Urothelium cell line (cell line): ENCODE measurements around the gene XKR8.

Experiments
- DNase-seq: peaks from one replicate; pipeline ENCODE4 v3.0.0; 2011; ENCODE audit warnings: low spot score, mixed read lengths
- FAIRE-seq: peaks from 2 replicates; lab custom pipeline; 2011; peaks lifted over from hg19 to GRCh38; lab: Jason Lieb, UNC

The XKR8 gene

GRCh38 chr1:27954186-27954585 is 5.6 kb upstream of the XKR8 start:
- DNase-seq, result no peak
- no peak for FAIRE-seq

- no peak for FAIRE-seq
- no peak for DNase-seq
Observed at GRCh38 chr1:27955076-27955475, 4.7 kb upstream of the XKR8 start.

GRCh38 chr1:27956761-27957160 is 3.0 kb upstream of the XKR8 start:
- no peak for DNase-seq
- no peak for FAIRE-seq

- FAIRE-seq, result no peak
Observed at GRCh38 chr1:27957655-27958054, 2.1 kb upstream of the XKR8 start.

GRCh38 chr1:27958513-27958912 is 1.3 kb upstream of the XKR8 start:
- DNase-seq (no peak), FAIRE-seq (peak; percentile 9)

More at GRCh38 chr1:27957655-27958054, 2.1 kb upstream of the XKR8 start:
- no peak for DNase-seq

- DNase-seq (no peak), FAIRE-seq (no peak)
Observed at GRCh38 chr1:27960762-27961645, 1.2 kb downstream of the XKR8 start.

- DNase-seq, result no peak
- no peak for FAIRE-seq
Observed at GRCh38 chr1:27961646-27962221, 2.0 kb downstream of the XKR8 start.

- no peak for DNase-seq
- no peak for FAIRE-seq
Observed at GRCh38 chr1:27963393-27963792, 3.6 kb downstream of the XKR8 start.

GRCh38 chr1:27966402-27967105 is 6.8 kb downstream of the XKR8 start:
- FAIRE-seq, result no peak
- peak; percentile 82 for DNase-seq

GRCh38 chr1:27967106-27967883 is 7.5 kb downstream of the XKR8 start:
- FAIRE-seq (peak; percentile 17), DNase-seq (no peak)

- FAIRE-seq (no peak), DNase-seq (no peak)
Observed at GRCh38 chr1:27967884-27968466, 8.2 kb downstream of the XKR8 start.

GRCh38 chr1:27968692-27969091 is 8.9 kb downstream of the XKR8 start:
- FAIRE-seq (no peak), DNase-seq (peak; percentile 58)

- FAIRE-seq, result no peak
- no peak for DNase-seq
Observed at GRCh38 chr1:27970401-27970800, 10.6 kb downstream of the XKR8 start.

- DNase-seq (no peak), FAIRE-seq (no peak)
Observed at GRCh38 chr1:27971674-27972073, 11.9 kb downstream of the XKR8 start.

- FAIRE-seq, result no peak
- DNase-seq, result no peak
Observed at GRCh38 chr1:27972141-27972540, 12.4 kb downstream of the XKR8 start.

- no peak for DNase-seq
- FAIRE-seq, result no peak
Observed at GRCh38 chr1:27973771-27974416, 14.1 kb downstream of the XKR8 start.

- DNase-seq (no peak), FAIRE-seq (no peak)
Observed at GRCh38 chr1:27974417-27974781, 14.6 kb downstream of the XKR8 start.

GRCh38 chr1:27979151-27979858 is 19.5 kb downstream of the XKR8 start:
- DNase-seq, result no peak
- no peak for FAIRE-seq

- DNase-seq, result no peak
- no peak for FAIRE-seq
Observed at GRCh38 chr1:27979859-27980201, 20.1 kb downstream of the XKR8 start.
